Measurements from ENCODE around the gene POLE. TPM values are rescaled to one million over a fixed set of nuclear protein-coding genes. Genes with fewer than 3 reads are reported as not detected.

Gene POLE, protein sequence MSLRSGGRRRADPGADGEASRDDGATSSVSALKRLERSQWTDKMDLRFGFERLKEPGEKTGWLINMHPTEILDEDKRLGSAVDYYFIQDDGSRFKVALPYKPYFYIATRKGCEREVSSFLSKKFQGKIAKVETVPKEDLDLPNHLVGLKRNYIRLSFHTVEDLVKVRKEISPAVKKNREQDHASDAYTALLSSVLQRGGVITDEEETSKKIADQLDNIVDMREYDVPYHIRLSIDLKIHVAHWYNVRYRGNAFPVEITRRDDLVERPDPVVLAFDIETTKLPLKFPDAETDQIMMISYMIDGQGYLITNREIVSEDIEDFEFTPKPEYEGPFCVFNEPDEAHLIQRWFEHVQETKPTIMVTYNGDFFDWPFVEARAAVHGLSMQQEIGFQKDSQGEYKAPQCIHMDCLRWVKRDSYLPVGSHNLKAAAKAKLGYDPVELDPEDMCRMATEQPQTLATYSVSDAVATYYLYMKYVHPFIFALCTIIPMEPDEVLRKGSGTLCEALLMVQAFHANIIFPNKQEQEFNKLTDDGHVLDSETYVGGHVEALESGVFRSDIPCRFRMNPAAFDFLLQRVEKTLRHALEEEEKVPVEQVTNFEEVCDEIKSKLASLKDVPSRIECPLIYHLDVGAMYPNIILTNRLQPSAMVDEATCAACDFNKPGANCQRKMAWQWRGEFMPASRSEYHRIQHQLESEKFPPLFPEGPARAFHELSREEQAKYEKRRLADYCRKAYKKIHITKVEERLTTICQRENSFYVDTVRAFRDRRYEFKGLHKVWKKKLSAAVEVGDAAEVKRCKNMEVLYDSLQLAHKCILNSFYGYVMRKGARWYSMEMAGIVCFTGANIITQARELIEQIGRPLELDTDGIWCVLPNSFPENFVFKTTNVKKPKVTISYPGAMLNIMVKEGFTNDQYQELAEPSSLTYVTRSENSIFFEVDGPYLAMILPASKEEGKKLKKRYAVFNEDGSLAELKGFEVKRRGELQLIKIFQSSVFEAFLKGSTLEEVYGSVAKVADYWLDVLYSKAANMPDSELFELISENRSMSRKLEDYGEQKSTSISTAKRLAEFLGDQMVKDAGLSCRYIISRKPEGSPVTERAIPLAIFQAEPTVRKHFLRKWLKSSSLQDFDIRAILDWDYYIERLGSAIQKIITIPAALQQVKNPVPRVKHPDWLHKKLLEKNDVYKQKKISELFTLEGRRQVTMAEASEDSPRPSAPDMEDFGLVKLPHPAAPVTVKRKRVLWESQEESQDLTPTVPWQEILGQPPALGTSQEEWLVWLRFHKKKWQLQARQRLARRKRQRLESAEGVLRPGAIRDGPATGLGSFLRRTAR (N-terminal part only)
- total RNA-seq, result 100 to 1,000 TPM; 111 to 131 TPM

- Mint-ChIP-seq H3K36me3 (ENCODE audit: insufficient read depth in 2 of 2) (peaks cover 1 to 3% of the 10 kb centered on the region in 2 donors), H3K27me3 (ENCODE audit: low read depth) (no peaks in the 10 kb centered on the region), H3K4me3 (peak within 1 kb of the TSS; percentile 86 to 91), H3K27ac (no peak within 1 kb of the TSS), H3K9me3 (no peaks in the 10 kb centered on the region), H3K4me1 (ENCODE audit: low read depth) (peaks cover 23% of the 10 kb centered on the region)
- DNase-seq (peak; percentile 95 to 96), ATAC-seq (replicated peaks in 1 of 2) (peak; percentile 95 to 96)
Measured at GRCh38 chr12:132687211-132688164, at the start of gene POLE, which contains the start of gene PXMP2. Gene POLE (minus strand): TSS chr12:132687342. CDS start chr12:132687315, 27 bp downstream. Gene PXMP2 (plus strand): TSS chr12:132687587. CDS start chr12:132687671, 84 bp downstream.

GRCh38 chr12:132736913-132737312 lies 49.8 kb upstream of the POLE start:
- peaks cover 32 to 69% of the 10 kb centered on the region in 2 donors for H3K36me3 Mint-ChIP-seq (ENCODE audit: insufficient read depth in 2 of 2)
- H3K27me3 Mint-ChIP-seq (ENCODE audit: low read depth), result no peaks in the 10 kb centered on the region

DNA sequence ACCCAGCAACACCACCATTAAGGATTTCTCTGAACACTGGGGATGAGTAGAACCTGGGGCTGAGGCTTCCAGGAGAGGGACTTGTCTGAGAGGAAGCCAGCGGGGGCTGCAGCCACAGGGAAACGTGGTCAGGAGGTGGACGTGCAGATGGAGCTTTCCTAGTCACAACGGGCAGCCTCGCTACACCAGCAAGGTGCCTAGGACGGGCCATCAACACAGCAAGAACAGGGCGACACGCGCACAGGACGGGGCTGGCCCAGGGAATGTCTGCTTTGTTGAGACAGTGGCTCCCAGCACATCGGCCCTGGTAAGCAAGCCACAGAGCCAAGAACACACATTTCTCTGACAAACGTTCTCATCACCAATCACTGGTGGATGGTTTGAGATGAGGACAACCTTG lies 49.2 kb upstream of the POLE start:
- Mint-ChIP-seq H3K4me3 (no peak overlapping the region), H3K4me1 (ENCODE audit: low read depth) (peaks cover 5% of the 10 kb centered on the region), H3K9me3 (no peaks in the 10 kb centered on the region), H3K27ac (no peak overlapping the region), H3K27me3 (ENCODE audit: low read depth) (no peaks in the 10 kb centered on the region), H3K36me3 (ENCODE audit: insufficient read depth in 2 of 2) (peaks cover 34 to 68% of the 10 kb centered on the region in 2 donors)
- DNase-seq (no peak), ATAC-seq (replicated peaks in 1 of 2) (no peak)

More at GRCh38 chr12:132736913-132737312, 49.8 kb upstream of the POLE start:
- Mint-ChIP-seq H3K4me3 (no peak overlapping the region), H3K4me1 (ENCODE audit: low read depth) (peaks cover under 1% of the 10 kb centered on the region), H3K27ac (no peak overlapping the region), H3K9me3 (no peaks in the 10 kb centered on the region)
- ATAC-seq (replicated peaks in 1 of 2) (no peak), DNase-seq (no peak)

DNA sequence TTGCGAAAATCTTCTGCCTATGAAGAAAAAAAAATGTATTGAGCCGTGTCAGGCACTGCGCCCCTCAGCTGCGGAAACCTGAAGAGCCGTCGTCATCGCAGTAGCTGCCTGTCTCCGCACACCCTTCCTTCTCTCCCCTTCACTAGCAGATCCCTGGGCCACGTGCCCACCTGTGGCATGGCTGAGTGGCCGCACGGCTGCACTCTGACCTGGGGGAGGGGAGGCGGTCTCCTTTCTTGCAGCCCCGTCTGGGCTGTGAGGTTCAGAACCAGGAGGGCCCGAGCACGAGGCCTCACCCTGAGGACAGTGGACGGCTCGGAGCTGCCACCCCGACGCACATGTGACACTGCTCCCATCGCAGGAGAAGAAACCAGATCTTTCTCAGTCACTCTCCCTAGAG lies 48.4 kb upstream of the POLE start:
- ATAC-seq (replicated peaks in 1 of 2) (no peak), DNase-seq (no peak)
- Mint-ChIP-seq H3K4me1 (ENCODE audit: low read depth) (peaks cover 5% of the 10 kb centered on the region), H3K4me3 (no peak overlapping the region), H3K36me3 (ENCODE audit: insufficient read depth in 2 of 2) (peaks cover 32 to 65% of the 10 kb centered on the region in 2 donors), H3K27ac (no peak overlapping the region), H3K27me3 (ENCODE audit: low read depth) (no peaks in the 10 kb centered on the region), H3K9me3 (no peaks in the 10 kb centered on the region)

DNA sequence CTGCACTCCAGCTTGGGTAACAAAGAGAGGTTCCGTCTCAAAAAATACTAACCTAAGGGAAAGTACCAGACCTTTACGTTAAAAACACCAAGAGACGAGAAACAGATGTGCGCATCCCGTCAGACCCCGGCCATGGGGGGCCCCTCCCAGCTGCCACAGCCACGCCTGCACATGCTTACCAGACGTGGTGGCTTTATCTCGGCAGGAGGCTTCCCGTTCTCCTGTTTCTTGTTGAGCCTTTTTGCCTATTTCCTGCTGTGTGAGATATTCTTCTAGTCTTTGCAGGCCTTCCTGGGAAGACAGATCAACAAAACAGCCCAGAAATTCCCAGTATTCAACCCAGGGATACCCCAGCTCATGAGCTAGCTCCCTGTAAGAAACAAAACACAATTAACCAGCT lies 47.1 kb upstream of the POLE start:
- Mint-ChIP-seq H3K9me3 (no peaks in the 10 kb centered on the region), H3K4me3 (no peak overlapping the region), H3K36me3 (ENCODE audit: insufficient read depth in 2 of 2) (peaks cover 35 to 61% of the 10 kb centered on the region in 2 donors), H3K4me1 (ENCODE audit: low read depth) (peaks cover 5% of the 10 kb centered on the region), H3K27ac (no peak overlapping the region), H3K27me3 (ENCODE audit: low read depth) (no peaks in the 10 kb centered on the region)
- no peak for ATAC-seq (replicated peaks in 1 of 2)
- DNase-seq, result no peak

GRCh38 chr12:132731574-132731973 lies 44.4 kb upstream of the POLE start:
- no peak overlapping the region for H3K4me3 Mint-ChIP-seq
- DNase-seq, result no peak
- H3K4me1 Mint-ChIP-seq (ENCODE audit: low read depth), result peaks cover 10% of the 10 kb centered on the region
- H3K27me3 Mint-ChIP-seq (ENCODE audit: low read depth), result no peaks in the 10 kb centered on the region
- H3K9me3 Mint-ChIP-seq, result no peaks in the 10 kb centered on the region
- no peak overlapping the region for H3K27ac Mint-ChIP-seq
- peaks cover 38 to 65% of the 10 kb centered on the region in 2 donors for H3K36me3 Mint-ChIP-seq (ENCODE audit: insufficient read depth in 2 of 2)
- no peak for ATAC-seq (replicated peaks in 1 of 2)

DNA sequence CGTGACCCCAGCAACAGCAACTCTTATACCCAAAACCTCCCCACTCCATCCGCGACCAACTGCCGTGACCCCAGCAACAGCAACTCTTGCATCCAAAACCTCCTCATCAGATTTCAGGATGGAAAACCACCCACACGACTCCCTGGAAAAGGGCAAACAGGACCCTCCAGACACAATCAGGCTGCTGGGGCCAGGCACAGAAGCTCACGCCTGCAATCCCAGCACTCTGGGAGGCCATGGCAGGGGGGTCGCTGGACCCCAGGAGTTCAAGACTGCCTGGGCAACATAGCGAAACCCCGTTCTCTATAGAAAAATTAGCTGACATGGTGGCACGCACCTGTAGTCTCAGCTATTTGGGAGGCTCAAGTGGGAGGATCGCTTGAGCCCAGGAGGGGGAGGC lies 43.2 kb upstream of the POLE start:
- Mint-ChIP-seq H3K9me3 (no peaks in the 10 kb centered on the region), H3K27ac (no peak overlapping the region), H3K4me3 (no peak overlapping the region), H3K27me3 (ENCODE audit: low read depth) (no peaks in the 10 kb centered on the region), H3K36me3 (ENCODE audit: insufficient read depth in 2 of 2) (peaks cover 39 to 62% of the 10 kb centered on the region in 2 donors), H3K4me1 (ENCODE audit: low read depth) (peaks cover 10% of the 10 kb centered on the region)
- DNase-seq, result no peak
- ATAC-seq (replicated peaks in 1 of 2), result no peak

DNA sequence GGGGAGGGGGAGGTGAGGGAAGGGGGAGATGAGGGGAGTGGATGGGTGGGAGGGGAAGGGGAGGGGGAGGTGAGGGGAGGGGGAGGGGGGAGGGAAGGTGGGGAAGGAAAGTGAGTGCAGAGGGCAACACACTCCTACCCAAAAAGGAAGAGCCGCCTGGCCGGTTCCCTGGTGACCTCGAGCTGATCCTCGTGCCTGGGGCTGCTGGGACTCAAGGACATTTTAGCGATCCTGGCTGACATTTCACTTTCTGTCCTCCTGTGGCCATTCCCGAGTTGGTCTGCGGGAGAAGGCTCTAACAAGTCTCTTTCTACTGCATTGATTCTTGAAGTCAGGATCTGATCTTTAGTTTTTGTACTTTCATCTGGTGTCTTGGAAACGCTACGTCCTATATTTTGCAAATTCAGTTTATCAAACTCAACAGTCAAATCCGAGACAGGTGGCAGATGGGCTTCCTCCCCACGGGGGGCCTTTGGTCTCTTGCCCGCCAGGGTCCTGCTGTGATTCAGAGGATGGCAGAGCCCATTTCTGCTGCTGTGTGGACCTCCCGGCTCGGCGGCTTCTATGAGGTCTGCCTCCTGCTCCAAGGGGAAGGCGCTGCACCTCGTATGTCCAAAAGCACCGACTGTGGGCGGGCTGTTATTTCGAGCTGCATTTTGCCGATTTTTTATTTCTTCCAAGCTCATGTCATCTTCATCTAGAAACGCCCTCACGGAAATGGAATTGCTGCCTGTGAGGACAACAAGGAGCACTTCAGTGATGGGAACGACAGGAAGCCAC lies 42.6 kb upstream of the POLE start:
- Mint-ChIP-seq H3K27ac (peak overlapping the region; percentile 71), H3K36me3 (ENCODE audit: insufficient read depth in 2 of 2) (peaks cover 39 to 57% of the 10 kb centered on the region in 2 donors), H3K4me1 (ENCODE audit: low read depth) (peaks cover 10% of the 10 kb centered on the region), H3K27me3 (ENCODE audit: low read depth) (no peaks in the 10 kb centered on the region), H3K9me3 (no peaks in the 10 kb centered on the region), H3K4me3 (no peak overlapping the region)
- DNase-seq (no peak), ATAC-seq (replicated peaks in 1 of 2) (no peak)

DNA sequence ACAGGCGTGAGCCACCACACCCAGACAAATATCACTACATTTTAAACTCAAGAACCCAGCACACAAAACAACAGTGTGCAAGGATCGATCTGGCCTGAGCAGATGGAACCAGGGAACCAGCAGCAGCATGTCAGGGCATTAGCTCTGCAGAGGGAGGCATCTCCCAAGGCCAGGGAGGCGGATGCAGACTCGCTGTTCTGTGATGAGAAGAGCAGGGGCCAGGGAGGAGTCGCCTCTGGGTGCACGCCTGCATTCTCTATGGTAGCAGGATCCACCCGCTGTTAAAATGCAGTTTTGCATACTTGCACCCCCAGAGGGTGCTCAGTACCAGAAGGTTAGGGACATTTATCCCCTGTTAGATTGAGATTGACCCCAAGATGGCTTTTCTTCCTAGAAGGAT lies 41.4 kb upstream of the POLE start:
- H3K27ac Mint-ChIP-seq, result peak overlapping the region; percentile 40
- no peaks in the 10 kb centered on the region for H3K27me3 Mint-ChIP-seq (ENCODE audit: low read depth)
- H3K4me3 Mint-ChIP-seq, result no peak overlapping the region
- H3K4me1 Mint-ChIP-seq (ENCODE audit: low read depth), result peaks cover 10% of the 10 kb centered on the region
- no peaks in the 10 kb centered on the region for H3K9me3 Mint-ChIP-seq
- peaks cover 39 to 56% of the 10 kb centered on the region in 2 donors for H3K36me3 Mint-ChIP-seq (ENCODE audit: insufficient read depth in 2 of 2)
- DNase-seq (no peak), ATAC-seq (replicated peaks in 1 of 2) (no peak)

DNA sequence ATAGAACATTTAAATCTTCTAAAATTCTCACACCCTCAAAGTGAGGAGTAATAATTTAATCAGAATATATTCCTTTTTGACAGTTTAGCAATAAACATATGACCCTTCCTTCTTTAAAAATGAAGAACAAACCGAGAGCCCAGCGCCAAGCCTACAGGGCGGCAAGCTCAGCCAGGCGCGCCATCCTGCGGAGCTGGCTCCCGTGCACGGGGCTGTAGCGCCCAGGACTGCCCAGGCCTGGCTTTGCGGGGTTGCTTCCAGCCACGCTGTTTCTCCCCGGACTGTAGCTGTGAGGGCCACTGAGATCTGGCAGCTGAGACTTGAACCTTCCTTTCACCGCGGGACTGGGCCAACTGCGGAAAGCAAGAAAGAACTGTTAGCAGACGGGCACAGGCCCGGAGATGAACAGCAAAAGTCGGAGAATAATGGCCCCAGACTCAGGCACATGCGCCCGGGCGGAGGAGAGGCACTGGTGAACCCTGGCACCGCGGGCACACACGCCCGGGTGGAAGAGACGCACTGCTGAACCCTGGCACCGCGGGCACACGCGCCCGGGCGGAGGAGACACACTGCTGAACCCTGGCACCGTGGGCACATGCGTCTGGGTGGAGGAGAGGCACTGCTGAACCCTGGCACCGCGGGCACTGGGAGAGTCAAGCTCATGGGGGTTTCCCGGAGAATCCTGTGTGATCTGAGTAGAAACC lies 40.1 kb upstream of the POLE start:
- peak in 1 of 2 donors; percentile 24 for ATAC-seq (replicated peaks in 1 of 2)
- DNase-seq, result no peak
- no peak overlapping the region for H3K27ac Mint-ChIP-seq
- H3K4me1 Mint-ChIP-seq (ENCODE audit: low read depth), result peaks cover 10% of the 10 kb centered on the region
- no peaks in the 10 kb centered on the region for H3K27me3 Mint-ChIP-seq (ENCODE audit: low read depth)
- H3K36me3 Mint-ChIP-seq (ENCODE audit: insufficient read depth in 2 of 2), result peaks cover 29 to 49% of the 10 kb centered on the region in 2 donors
- no peaks in the 10 kb centered on the region for H3K9me3 Mint-ChIP-seq
- H3K4me3 Mint-ChIP-seq, result no peak overlapping the region

- DNase-seq, result no peak
- Mint-ChIP-seq H3K9me3 (no peaks in the 10 kb centered on the region), H3K4me3 (no peak overlapping the region), H3K4me1 (ENCODE audit: low read depth) (peaks cover 5% of the 10 kb centered on the region), H3K27me3 (ENCODE audit: low read depth) (no peaks in the 10 kb centered on the region), H3K27ac (no peak overlapping the region), H3K36me3 (ENCODE audit: insufficient read depth in 2 of 2) (peaks cover 24 to 44% of the 10 kb centered on the region in 2 donors)
- ATAC-seq (replicated peaks in 1 of 2), result no peak
Measured at GRCh38 chr12:132726386-132726785, 39.2 kb upstream of the POLE start.
